A549 (cell line): ENCODE results near the gene GPX5. TPM values are rescaled to one million over a fixed set of nuclear protein-coding genes. Genes with fewer than 3 reads are reported as not detected.
A peak's percentile ranks its signal among the peaks of the same experiment; 100 is the strongest.

Experiments
- ATAC-seq, 2 experiments: fragments of 200-7000 bp in 1 of 2; fragments of >200 bp in 1 of 2; cut with Nextera tagmentation in 1 of 2; cut with Tn5 transposase in 1 of 2; 3 replicates each; pipeline versions ENCODE4 v1.8.0 to v1.9.1; 2018 to 2020; ENCODE audit warnings: mild to moderate bottlenecking in 1 of 2, moderate library complexity in 1 of 2
- CTCF ChIA-PET: fragments of 300-600 bp; sonication (Branson Sonifier 250); formaldehyde crosslinking; extraction: SDS; loops from one replicate; lab custom pipeline; 2021; ENCODE audit warnings: antibody characterized with exemption, inconsistent platforms; lab: Yijun Ruan, JAX
- POLR2A ChIA-PET: fragments of 350-600 bp; formaldehyde crosslinking; extraction: SDS; loops from one replicate; lab custom pipeline; 2021; ENCODE audit warnings: antibody characterized with exemption, inconsistent platforms; lab: Yijun Ruan, JAX
- DNase-seq, 2 experiments: peaks; one replicate each; pipeline versions ENCODE4 v3.0.0 to v3.0.0-alpha.2; 2011 to 2016; ENCODE audit warnings: low read depth in 1 of 2, low spot score in 1 of 2
- FAIRE-seq: peaks from 2 replicates; lab custom pipeline; 2011; peaks lifted over from hg19 to GRCh38; lab: Jason Lieb, UNC
- H3K27ac ChIP-seq, 2 experiments: fragments of >200 bp; sonication (Bioruptor Twin); formaldehyde crosslinking; 3 replicates each; pipeline ENCODE4 v1.5.1; 2016 to 2017
- H3K4me1 ChIP-seq: fragments of >200 bp; sonication (Bioruptor Twin); formaldehyde crosslinking; 3 replicates; pipeline ENCODE4 v1.6.1; 2016
- H3K4me2 ChIP-seq: fragments of >200 bp; sonication (Bioruptor Twin); formaldehyde crosslinking; 3 replicates; pipeline ENCODE4 v1.6.1; 2016
- H3K4me3 ChIP-seq: fragments of >200 bp; sonication (Bioruptor Twin); formaldehyde crosslinking; 3 replicates; pipeline ENCODE4 v1.5.1; 2016
- H3K9me3 ChIP-seq: fragments of >200 bp; sonication (Bioruptor Twin); formaldehyde crosslinking; 3 replicates; pipeline ENCODE4 v1.6.1; 2016
- BHLHE40 ChIP-seq: IDR thresholded peaks from 2 replicates; pipeline ENCODE4 v1.6.1; 2012; ENCODE audit warnings: low read depth, low read length, inconsistent platforms
- CEBPB ChIP-seq, 2 experiments: fragments of >200 bp in 1 of 2; sonication (Bioruptor Twin) in 1 of 2; formaldehyde crosslinking in 1 of 2; IDR thresholded peaks; 2 replicates each; pipeline ENCODE4 v1.6.1; 2012 to 2016
- FOSB ChIP-seq: fragments of 250-450 bp; sonication (Bioruptor Pico); IDR thresholded peaks from 2 replicates; pipeline ENCODE4 v1.5.0; 2020; ENCODE audit warnings: mild to moderate bottlenecking, moderate library complexity
- GATA3 ChIP-seq: IDR thresholded peaks from 2 replicates; pipeline ENCODE4 v1.6.1; 2012; ENCODE audit warnings: borderline replicate concordance
- HDAC2 ChIP-seq: fragments of 200-600 bp; sonication (generic); IDR thresholded peaks from 2 replicates; pipeline ENCODE4 v1.6.1; 2016
- HEYL ChIP-seq: fragments of 250-450 bp; sonication (Bioruptor Pico); IDR thresholded peaks from 2 replicates; pipeline ENCODE4 v1.8.0; 2021; ENCODE audit warnings: mild to moderate bottlenecking, moderate library complexity
- HOXA7 ChIP-seq: fragments of 250-450 bp; sonication (Bioruptor Pico); IDR thresholded peaks from 2 replicates; pipeline ENCODE4 v1.5.0; 2020; ENCODE audit warnings: mild to moderate bottlenecking, moderate library complexity
- JUN ChIP-seq, 2 experiments: fragments of >200 bp; sonication (Bioruptor Twin); formaldehyde crosslinking; IDR thresholded peaks; 2 replicates in 1 of 2; 3 replicates in 1 of 2; pipeline ENCODE4 v1.6.1; 2016 to 2017
- KDM1A ChIP-seq: fragments of 200-600 bp; sonication (generic); IDR thresholded peaks from 2 replicates; pipeline ENCODE4 v1.6.1; 2016; ENCODE audit warnings: low read depth, mild to moderate bottlenecking
- KDM5A ChIP-seq: fragments of 200-600 bp; sonication (generic); IDR thresholded peaks from 2 replicates; pipeline ENCODE4 v1.6.1; 2016; ENCODE audit warnings: antibody characterized with exemption, mild to moderate bottlenecking
- MAFK ChIP-seq: fragments of 450-650 bp; IDR thresholded peaks from 2 replicates; pipeline ENCODE4 v1.6.1; 2014; ENCODE audit not compliant: partially characterized antibody
- MAZ ChIP-seq: fragments of 150-350 bp; IDR thresholded peaks from 2 replicates; pipeline ENCODE4 v1.6.1; 2014; ENCODE audit warnings: antibody characterized with exemption, low read depth, low read length, borderline replicate concordance
- NPAS2 ChIP-seq: fragments of 250-450 bp; sonication (Bioruptor Pico); IDR thresholded peaks from 2 replicates; pipeline ENCODE4 v1.8.0; 2022; ENCODE audit warnings: mild to moderate bottlenecking, moderate library complexity, borderline replicate concordance
- PBX3 ChIP-seq: IDR thresholded peaks from 2 replicates; pipeline ENCODE4 v1.6.1; 2012
- PHF8 ChIP-seq: fragments of 200-600 bp; sonication (generic); IDR thresholded peaks from 2 replicates; pipeline ENCODE4 v1.6.1; 2016; ENCODE audit warnings: low read depth, mild to moderate bottlenecking, antibody characterized with exemption, moderate library complexity, borderline replicate concordance
- POLR2AphosphoS2 ChIP-seq: conservative IDR thresholded peaks from 2 replicates; pipeline ENCODE4 v1.6.1; 2012; ENCODE audit warnings: low read length, improper control_type of control experiment, inconsistent platforms
- RARB ChIP-seq: fragments of 250-450 bp; sonication (Bioruptor Pico); IDR thresholded peaks from 2 replicates; pipeline ENCODE4 v1.8.0; 2021; ENCODE audit warnings: mild to moderate bottlenecking, moderate library complexity
- RFX5 ChIP-seq: fragments of 450-650 bp; IDR thresholded peaks from 2 replicates; pipeline ENCODE4 v1.7.1; 2014; ENCODE audit warnings: antibody characterized with exemption, mild to moderate bottlenecking, moderate library complexity
- SMC3 ChIP-seq: fragments of >200 bp; sonication (Bioruptor Twin); formaldehyde crosslinking; IDR thresholded peaks from 3 replicates; pipeline ENCODE4 v1.6.1; 2018; ENCODE audit warnings: inconsistent platforms
- ZC3H11A ChIP-seq: fragments of 450-650 bp; IDR thresholded peaks from 2 replicates; pipeline ENCODE4 v1.6.1; 2014; ENCODE audit warnings: antibody characterized with exemption, mild to moderate bottlenecking
- ZSCAN20 ChIP-seq: fragments of 250-450 bp; sonication (Bioruptor Pico); IDR thresholded peaks from 2 replicates; pipeline ENCODE4 v1.8.0; 2022; ENCODE audit warnings: mild to moderate bottlenecking, moderate library complexity
- WGBS: methylation state at CpG from one replicate; pipeline ENCODE4 v1.1.6; 2017; ENCODE audit errors: missing lambda C conversion rate; 5-methylcytosine and 5-hydroxymethylcytosine counted together
- polyA plus RNA-seq, 4 experiments: library from polyadenylated mRNA; depleted of rRNA in 3 of 4; stranded (reverse); fragments of >200 nt; fragmentation: RNase III in 1 of 4; extraction: RNeasy Plus Mini Kit Qiagen cat#74134 plus additional on column Dnase treatment in 1 of 4; gene quantifications; 2 replicates in 3 of 4; 3 replicates in 1 of 4; pipeline ENCODE4 v1.2.3, GENCODE V29; 2011 to 2017
- TF ChIP-seq, protein P1 (sequence below): IDR thresholded peaks from 2 replicates; pipeline ENCODE4 v1.6.1; 2012; ENCODE audit warnings: low read depth, borderline replicate concordance
- TF ChIP-seq, protein P2 (sequence below): fragments of 450-650 bp; IDR thresholded peaks from 2 replicates; pipeline ENCODE4 v1.6.1; 2014; ENCODE audit warnings: antibody characterized with exemption
- TF ChIP-seq, protein P3 (sequence below): fragments of >200 bp; sonication (Bioruptor Twin); formaldehyde crosslinking; IDR thresholded peaks from 3 replicates; pipeline ENCODE4 v1.5.1; 2016

GPX5 gene
- polyA plus RNA-seq, 2 of the 4 experiments (the other 2 are of a cell fraction) = not detected

- CTCF ChIA-PET = interaction anchor here (1.4 kb wide), 1 partner anchor 23 kb away, joined by 4 read pairs; no protein-coding TSS in a partner anchor
- H3K4me3 ChIP-seq = no peak overlapping the region
- POLR2A ChIA-PET = no interaction called here
- WGBS = 22% methylated on average over 7 of the region's 7 CpGs
- no peak for TF ChIP-seq BHLHE40
- no peak for TF ChIP-seq HEYL
- TF ChIP-seq RARB (CRISPR knock-in tag) = no peak
- no peak for TF ChIP-seq CEBPB (IDR thresholded peaks at IDR 0.05)
- TF ChIP-seq, protein P1, sequence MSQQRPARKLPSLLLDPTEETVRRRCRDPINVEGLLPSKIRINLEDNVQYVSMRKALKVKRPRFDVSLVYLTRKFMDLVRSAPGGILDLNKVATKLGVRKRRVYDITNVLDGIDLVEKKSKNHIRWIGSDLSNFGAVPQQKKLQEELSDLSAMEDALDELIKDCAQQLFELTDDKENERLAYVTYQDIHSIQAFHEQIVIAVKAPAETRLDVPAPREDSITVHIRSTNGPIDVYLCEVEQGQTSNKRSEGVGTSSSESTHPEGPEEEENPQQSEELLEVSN = no peak
- no peak for TF ChIP-seq ZC3H11A
- TF ChIP-seq MAZ = no peak
- no peak for TF ChIP-seq PHF8
- H3K27ac ChIP-seq = no peak overlapping the region
- peak in 1 of 2 experiments; percentile 36 for DNase-seq
- H3K4me2 ChIP-seq = peak overlapping the region; percentile 37
- H3K9me3 ChIP-seq = peaks cover 3% of the 10 kb centered on the region; the same call in 1 of the 3 replicates
- ATAC-seq = peak in 1 of 2 experiments; percentile 53; a peak in 3 of 6 replicates
- H3K4me1 ChIP-seq = peaks cover 8% of the 10 kb centered on the region
- FAIRE-seq = no peak
These were observed 40.3 kb downstream of the GPX5 start for GRCh38 chr6:28565823-28566526.

GRCh38 chr6:28566527-28567252 is 41.0 kb downstream of the GPX5 start:
- no peak for ATAC-seq
- peaks cover 8% of the 10 kb centered on the region for H3K4me1 ChIP-seq
- no peak for TF ChIP-seq MAFK
- TF ChIP-seq PHF8 = no peak
- no peak for TF ChIP-seq PBX3
- TF ChIP-seq POLR2AphosphoS2 = no peak
- TF ChIP-seq HEYL = no peak
- TF ChIP-seq, protein P2, sequence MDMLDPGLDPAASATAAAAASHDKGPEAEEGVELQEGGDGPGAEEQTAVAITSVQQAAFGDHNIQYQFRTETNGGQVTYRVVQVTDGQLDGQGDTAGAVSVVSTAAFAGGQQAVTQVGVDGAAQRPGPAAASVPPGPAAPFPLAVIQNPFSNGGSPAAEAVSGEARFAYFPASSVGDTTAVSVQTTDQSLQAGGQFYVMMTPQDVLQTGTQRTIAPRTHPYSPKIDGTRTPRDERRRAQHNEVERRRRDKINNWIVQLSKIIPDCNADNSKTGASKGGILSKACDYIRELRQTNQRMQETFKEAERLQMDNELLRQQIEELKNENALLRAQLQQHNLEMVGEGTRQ = no peak
- no peak for TF ChIP-seq SMC3
- TF ChIP-seq, protein P1 = no peak
- TF ChIP-seq ZSCAN20 (CRISPR knock-in tag) = no peak
- TF ChIP-seq, protein P3, sequence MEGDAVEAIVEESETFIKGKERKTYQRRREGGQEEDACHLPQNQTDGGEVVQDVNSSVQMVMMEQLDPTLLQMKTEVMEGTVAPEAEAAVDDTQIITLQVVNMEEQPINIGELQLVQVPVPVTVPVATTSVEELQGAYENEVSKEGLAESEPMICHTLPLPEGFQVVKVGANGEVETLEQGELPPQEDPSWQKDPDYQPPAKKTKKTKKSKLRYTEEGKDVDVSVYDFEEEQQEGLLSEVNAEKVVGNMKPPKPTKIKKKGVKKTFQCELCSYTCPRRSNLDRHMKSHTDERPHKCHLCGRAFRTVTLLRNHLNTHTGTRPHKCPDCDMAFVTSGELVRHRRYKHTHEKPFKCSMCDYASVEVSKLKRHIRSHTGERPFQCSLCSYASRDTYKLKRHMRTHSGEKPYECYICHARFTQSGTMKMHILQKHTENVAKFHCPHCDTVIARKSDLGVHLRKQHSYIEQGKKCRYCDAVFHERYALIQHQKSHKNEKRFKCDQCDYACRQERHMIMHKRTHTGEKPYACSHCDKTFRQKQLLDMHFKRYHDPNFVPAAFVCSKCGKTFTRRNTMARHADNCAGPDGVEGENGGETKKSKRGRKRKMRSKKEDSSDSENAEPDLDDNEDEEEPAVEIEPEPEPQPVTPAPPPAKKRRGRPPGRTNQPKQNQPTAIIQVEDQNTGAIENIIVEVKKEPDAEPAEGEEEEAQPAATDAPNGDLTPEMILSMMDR = no peak
- TF ChIP-seq KDM5A = no peak
- no peak for TF ChIP-seq HOXA7
- TF ChIP-seq JUN (IDR thresholded peaks at IDR 0.05) = no peak
- no peak for TF ChIP-seq RFX5
- no peak for TF ChIP-seq NPAS2 (CRISPR knock-in tag)
- TF ChIP-seq HDAC2 = no peak
- no peak for TF ChIP-seq GATA3
- TF ChIP-seq KDM1A = no peak
- TF ChIP-seq FOSB (CRISPR knock-in tag) = no peak
- peak overlapping the region; percentile 37 for H3K4me2 ChIP-seq
- FAIRE-seq = no peak
- DNase-seq = no peak
- H3K9me3 ChIP-seq = peaks cover 3% of the 10 kb centered on the region; the same call in 1 of the 3 replicates
- 87% methylated on average over 11 of the region's 12 CpGs for WGBS
- POLR2A ChIA-PET = interaction anchor here (0.6 kb wide), 1 partner anchor 23 kb away, joined by 5 read pairs; no protein-coding TSS in a partner anchor
- no peak overlapping the region for H3K4me3 ChIP-seq
- H3K27ac ChIP-seq = no peak overlapping the region
- CTCF ChIA-PET = interaction anchor here (1.4 kb wide), 1 partner anchor 24 kb away, joined by 4 read pairs; no protein-coding TSS in a partner anchor
